Activated CD4-positive, CD25-positive, alpha-beta regulatory T cell treated with anti-CD3 and anti-CD28 coated beads, Interleukin-2, amount 50 U/mL, for 24 hours (primary cell): ENCODE data around the gene OR5T2.
"Not testable (repeated sequence)": the region's sequence is repeated elsewhere in the genome, so short reads cannot be mapped to it uniquely, and the experiment has no call there.

Experiments
- ATAC-seq, 2 donors: fragments of 150-1000 bp; cut with Tn5 transposase; one replicate each; pipeline ENCODE4 v1.10.0; 2021; ENCODE audit warnings: mild to moderate bottlenecking in 1 of 2, moderate library complexity in 1 of 2

OR5T2 gene

GRCh38 chr11:56234155-56234554 lies at the start of gene OR5T2:
OR5T2 (minus strand) TSS chr11:56234255; CDS start chr11:56233062, 1,193 bp downstream.
- ATAC-seq = no peak

- no peak for ATAC-seq
Measured at GRCh38 chr11:56273854-56274253, 39.8 kb upstream of the OR5T2 start, which contains the start of gene OR5T1. OR5T1 (plus strand) TSS chr11:56274154; CDS start chr11:56275639, 1,485 bp downstream.

GRCh38 chr11:56271092-56271491 lies 37.0 kb upstream of the OR5T2 start:
- ATAC-seq = no peak

GRCh38 chr11:56251954-56252353 lies 17.9 kb upstream of the OR5T2 start, which contains the start of gene OR5T3:
OR5T3 (plus strand) TSS chr11:56252254; CDS start chr11:56252254, 0 bp downstream.
- no peak for ATAC-seq

GRCh38 chr11:56219735-56220134 lies 14.3 kb downstream of the OR5T2 start:
- not testable (repeated sequence) for ATAC-seq

- no peak for ATAC-seq
Measured at GRCh38 chr11:56214537-56214936, 19.5 kb downstream of the OR5T2 start.

- no peak for ATAC-seq
Measured at GRCh38 chr11:56207790-56208189, 26.3 kb downstream of the OR5T2 start.

- no peak for ATAC-seq
Measured at GRCh38 chr11:56197367-56197766, 36.7 kb downstream of the OR5T2 start.

GRCh38 chr11:56196705-56197104 lies 37.4 kb downstream of the OR5T2 start:
- no peak for ATAC-seq

GRCh38 chr11:56188602-56189001 lies 45.5 kb downstream of the OR5T2 start:
- no peak for ATAC-seq

- no peak for ATAC-seq
Measured at GRCh38 chr11:56183459-56183858, 50.6 kb downstream of the OR5T2 start.
